SU-DHL-6 (cell line): ENCODE results near the gene PRR20A.
"Not testable (repeated sequence)": the region's sequence is repeated elsewhere in the genome, so short reads cannot be mapped to it uniquely, and the experiment has no call there.

Experiments used
- H2AFZ ChIP-seq: fragments of 200-600 bp; sonication (generic); 2 replicates; pipeline ENCODE4 v1.6.1; 2014; ENCODE audit warnings: low read depth, mild to moderate bottlenecking, moderate library complexity, mixed read lengths, antibody characterized with exemption, low read length; ENCODE audit not compliant: severe bottlenecking
- H3F3A ChIP-seq: fragments of 200-600 bp; shearing (Covaris generic); 2 replicates; pipeline ENCODE4 v1.6.0; 2016; ENCODE audit warnings: antibody characterized with exemption, mild to moderate bottlenecking; ENCODE audit not compliant: insufficient read depth
- H3K27ac ChIP-seq: fragments of 200-600 bp; sonication (generic); 2 replicates; pipeline ENCODE4 v1.5.1; 2016; ENCODE audit warnings: low read depth, mild to moderate bottlenecking, low read length, moderate library complexity, mixed read lengths
- H3K27me3 ChIP-seq: fragments of 200-600 bp; sonication (generic), shearing (Covaris generic); 2 replicates; pipeline ENCODE4 v1.6.0; 2014; ENCODE audit warnings: mild to moderate bottlenecking, low read length
- H3K36me3 ChIP-seq: fragments of 200-600 bp; sonication (generic); 2 replicates; pipeline ENCODE4 v1.6.1; 2014; ENCODE audit warnings: mild to moderate bottlenecking, low read length, mixed read lengths
- H3K4me2 ChIP-seq: fragments of 300-600, 200-600 bp; shearing (Covaris generic), sonication (generic); 2 replicates; pipeline ENCODE4 v1.6.0; 2014; ENCODE audit warnings: low read length, low read depth, mild to moderate bottlenecking; ENCODE audit not compliant: poor library complexity, severe bottlenecking
- H3K4me3 ChIP-seq: fragments of 200-600 bp; sonication (generic); 2 replicates; pipeline ENCODE4 v1.5.1; 2014; ENCODE audit warnings: antibody characterized with exemption, low read length, mild to moderate bottlenecking, mixed read lengths; ENCODE audit not compliant: insufficient read depth, poor library complexity, severe bottlenecking
- H3K79me2 ChIP-seq: fragments of 200-600 bp; sonication (generic); 2 replicates; pipeline ENCODE4 v1.6.1; 2014; ENCODE audit warnings: mild to moderate bottlenecking, low read length, moderate library complexity; ENCODE audit not compliant: insufficient read depth
- H3K9ac ChIP-seq: fragments of 200-600 bp; sonication (generic); 2 replicates; pipeline ENCODE4 v1.7.0; 2014; ENCODE audit warnings: mild to moderate bottlenecking, low read length
- H3K9me2 ChIP-seq: fragments of 200-600 bp; sonication (generic); replicated peaks from 2 replicates; pipeline ENCODE4 v1.6.1; 2014; ENCODE audit warnings: low read length; ENCODE audit not compliant: insufficient read depth
- H3K9me3 ChIP-seq: fragments of 200-600 bp; sonication (generic); 2 replicates; pipeline ENCODE4 v1.6.1; 2014; ENCODE audit warnings: low read length, mixed read lengths; ENCODE audit not compliant: insufficient read depth
- H4K20me1 ChIP-seq: fragments of 200-600 bp; sonication (generic); 2 replicates; pipeline ENCODE4 v1.6.1; 2014; ENCODE audit warnings: low read depth, mild to moderate bottlenecking, antibody characterized with exemption, low read length, moderate library complexity, mixed read lengths
- EZH2phosphoT487 ChIP-seq: fragments of 200-600 bp; sonication (generic), shearing (Covaris generic); conservative IDR thresholded peaks from 2 replicates; pipeline ENCODE4 v1.6.1; 2018; ENCODE audit warnings: mild to moderate bottlenecking, antibody characterized with exemption, low read length, moderate library complexity, mixed read lengths
- TF ChIP-seq, protein P1 (sequence below): fragments of 200-600 bp; sonication (generic); IDR thresholded peaks from one replicate; pipeline ENCODE4 v1.5.1; 2017; ENCODE audit warnings: antibody characterized with exemption, mild to moderate bottlenecking, low read length, moderate library complexity; ENCODE audit not compliant: insufficient read depth, poor library complexity, severe bottlenecking

The PRR20A gene

DNA sequence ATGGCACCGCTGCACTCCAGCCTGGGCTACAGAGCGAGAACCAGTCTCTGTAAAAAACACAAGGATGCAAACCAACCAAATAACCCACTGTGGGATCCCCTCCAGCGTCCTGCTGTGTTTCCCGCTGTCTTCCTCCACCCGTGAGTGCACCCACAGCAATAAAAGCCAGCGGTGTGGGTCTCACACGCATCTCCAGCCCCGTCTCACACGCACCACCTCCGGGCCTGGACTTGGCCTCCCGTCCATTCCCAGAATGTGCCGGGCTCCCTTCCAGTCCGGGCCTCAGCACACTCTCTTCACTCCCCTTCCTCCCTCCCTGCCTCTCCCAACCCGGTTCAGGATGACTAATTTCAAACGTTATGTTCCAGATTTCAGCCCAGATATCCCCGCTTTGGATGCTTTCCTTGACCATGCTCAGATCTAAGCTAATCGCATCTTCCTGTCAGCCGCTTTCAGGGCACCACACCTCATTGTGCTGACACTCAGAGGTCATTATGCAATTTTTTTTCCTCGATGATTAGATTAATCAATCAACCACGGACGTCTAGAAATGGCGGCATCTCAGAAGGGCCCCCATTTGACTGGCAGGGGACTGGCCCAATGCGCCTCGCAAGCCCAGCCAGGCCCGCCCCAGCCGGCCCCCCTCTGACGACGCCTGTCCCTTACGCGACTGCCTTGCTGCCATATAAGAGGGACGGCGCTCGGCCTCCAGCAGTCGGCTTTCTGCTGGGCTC lies at the start of gene PRR20A:
TSS of gene PRR20A (plus strand) at position 684 of the 734 bp plus-strand sequence. CDS start 387 bp downstream, outside the sequence.
- not testable (repeated sequence) for H3K9me3 ChIP-seq, H3F3A ChIP-seq, H3K27me3 ChIP-seq, H2AFZ ChIP-seq, H3K9me2 ChIP-seq, H3K27ac ChIP-seq, H3K4me3 ChIP-seq, H3K4me2 ChIP-seq, H3K9ac ChIP-seq, H3K79me2 ChIP-seq, H3K36me3 ChIP-seq, H4K20me1 ChIP-seq

DNA sequence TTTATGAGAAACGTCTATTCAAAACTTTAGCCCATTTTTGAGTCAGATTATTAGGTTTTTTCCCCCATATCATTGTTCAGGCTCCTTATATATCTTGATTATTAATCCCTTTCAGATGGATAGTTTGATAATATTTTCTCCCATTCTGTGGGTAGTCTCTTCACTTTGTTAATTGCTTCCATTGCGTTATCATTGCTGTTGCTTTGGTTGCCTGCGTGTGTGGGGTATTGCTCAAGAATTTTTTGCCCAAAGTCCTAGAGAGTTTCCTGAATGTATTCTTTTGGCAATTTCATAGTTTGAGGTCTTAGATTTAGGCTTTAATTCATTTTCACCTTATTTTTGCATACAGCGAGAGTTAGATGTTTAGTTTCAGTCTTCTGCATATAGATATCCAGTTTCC lies 25.8 kb upstream of the PRR20A start:
- Histone ChIP-seq H3K9me3 (no peaks in the 10 kb centered on the region), H3K4me3 (no peak overlapping the region), H3K9me2 (no peaks in the 10 kb centered on the region), H3K4me2 (no peak overlapping the region), H3F3A (no peaks in the 10 kb centered on the region), H3K27ac (no peak overlapping the region), H2AFZ (no peak overlapping the region), H3K36me3 (no peaks in the 10 kb centered on the region), H3K27me3 (no peaks in the 10 kb centered on the region), H3K9ac (no peak overlapping the region), H4K20me1 (no peaks in the 10 kb centered on the region), H3K79me2 (no peaks in the 10 kb centered on the region)
- no peak for TF ChIP-seq EZH2phosphoT487
- TF ChIP-seq, protein P1, sequence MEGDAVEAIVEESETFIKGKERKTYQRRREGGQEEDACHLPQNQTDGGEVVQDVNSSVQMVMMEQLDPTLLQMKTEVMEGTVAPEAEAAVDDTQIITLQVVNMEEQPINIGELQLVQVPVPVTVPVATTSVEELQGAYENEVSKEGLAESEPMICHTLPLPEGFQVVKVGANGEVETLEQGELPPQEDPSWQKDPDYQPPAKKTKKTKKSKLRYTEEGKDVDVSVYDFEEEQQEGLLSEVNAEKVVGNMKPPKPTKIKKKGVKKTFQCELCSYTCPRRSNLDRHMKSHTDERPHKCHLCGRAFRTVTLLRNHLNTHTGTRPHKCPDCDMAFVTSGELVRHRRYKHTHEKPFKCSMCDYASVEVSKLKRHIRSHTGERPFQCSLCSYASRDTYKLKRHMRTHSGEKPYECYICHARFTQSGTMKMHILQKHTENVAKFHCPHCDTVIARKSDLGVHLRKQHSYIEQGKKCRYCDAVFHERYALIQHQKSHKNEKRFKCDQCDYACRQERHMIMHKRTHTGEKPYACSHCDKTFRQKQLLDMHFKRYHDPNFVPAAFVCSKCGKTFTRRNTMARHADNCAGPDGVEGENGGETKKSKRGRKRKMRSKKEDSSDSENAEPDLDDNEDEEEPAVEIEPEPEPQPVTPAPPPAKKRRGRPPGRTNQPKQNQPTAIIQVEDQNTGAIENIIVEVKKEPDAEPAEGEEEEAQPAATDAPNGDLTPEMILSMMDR = no peak

DNA sequence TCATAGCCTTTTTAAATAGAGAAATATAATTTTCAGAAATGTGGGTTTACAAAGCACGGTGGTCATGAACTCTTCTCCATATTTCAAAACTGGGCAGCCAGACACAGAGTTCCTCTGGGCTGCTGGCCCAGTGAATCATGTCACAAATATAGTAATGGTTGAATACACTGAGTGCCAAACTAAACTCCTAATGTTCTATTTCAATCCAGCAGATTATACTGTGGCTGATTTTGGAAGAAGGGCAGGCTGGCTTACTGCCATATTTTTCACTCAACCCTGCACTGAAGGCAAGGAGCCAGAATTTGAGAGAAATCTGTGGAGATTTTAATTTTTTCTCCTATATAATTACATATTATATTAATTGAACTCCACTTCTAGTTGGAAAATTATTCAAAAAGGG lies 17.0 kb upstream of the PRR20A start:
- H3K27me3 ChIP-seq = no peaks in the 10 kb centered on the region
- H2AFZ ChIP-seq = no peak overlapping the region
- H3K27ac ChIP-seq = no peak overlapping the region
- no peaks in the 10 kb centered on the region for H3F3A ChIP-seq
- no peak overlapping the region for H3K9ac ChIP-seq
- no peak overlapping the region for H3K4me3 ChIP-seq
- H4K20me1 ChIP-seq = no peaks in the 10 kb centered on the region
- no peak overlapping the region for H3K4me2 ChIP-seq
- TF ChIP-seq, protein P1 = no peak
- no peak for TF ChIP-seq EZH2phosphoT487
- no peaks in the 10 kb centered on the region for H3K36me3 ChIP-seq
- no peaks in the 10 kb centered on the region for H3K9me3 ChIP-seq
- no peaks in the 10 kb centered on the region for H3K9me2 ChIP-seq
- no peaks in the 10 kb centered on the region for H3K79me2 ChIP-seq

DNA sequence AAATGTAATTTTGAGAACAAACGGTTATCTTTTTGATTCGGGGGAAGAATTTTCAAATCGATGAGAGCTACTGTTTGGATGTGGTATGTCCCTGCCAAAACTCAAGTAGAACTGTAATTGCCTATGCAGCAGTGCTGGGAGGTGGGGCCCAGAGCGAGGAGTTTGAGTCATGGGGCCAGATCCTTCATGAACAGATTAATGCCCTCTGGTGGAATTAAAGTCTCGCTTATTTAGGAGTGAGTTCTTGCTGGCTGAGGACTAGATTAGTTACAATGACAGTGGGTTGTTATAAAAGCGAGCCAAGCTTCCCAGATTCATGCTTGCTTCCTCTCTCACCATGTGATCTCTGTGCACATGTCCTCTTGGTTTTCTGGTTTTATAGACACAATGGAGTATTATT lies 11.8 kb upstream of the PRR20A start:
- Histone ChIP-seq H3K27ac (no peak overlapping the region), H3K27me3 (no peaks in the 10 kb centered on the region), H3K36me3 (no peaks in the 10 kb centered on the region), H4K20me1 (no peaks in the 10 kb centered on the region), H3K9me3 (no peaks in the 10 kb centered on the region), H3K4me3 (no peak overlapping the region), H3K79me2 (no peaks in the 10 kb centered on the region), H3K9ac (no peak overlapping the region), H3K4me2 (no peak overlapping the region), H3F3A (no peaks in the 10 kb centered on the region), H3K9me2 (no peaks in the 10 kb centered on the region), H2AFZ (no peak overlapping the region)
- no peak for TF ChIP-seq EZH2phosphoT487
- TF ChIP-seq, protein P1 = no peak
